AG10803 (cell line): ENCODE results near the gene PIK3CD.

Experiments used
- DNase-seq: peaks from one replicate; pipeline ENCODE4 v3.0.0; 2010; ENCODE audit warnings: low read depth
- H3K4me3 ChIP-seq: 2 replicates; pipeline ENCODE4 v1.5.1; 2011; ENCODE audit warnings: mild to moderate bottlenecking, low read length, control low read depth
- TF ChIP-seq, protein P1 (sequence below): conservative IDR thresholded peaks from 2 replicates; pipeline ENCODE4 v1.5.1; 2011; ENCODE audit warnings: mild to moderate bottlenecking, low read length, control low read depth, inconsistent platforms

The PIK3CD gene

DNA sequence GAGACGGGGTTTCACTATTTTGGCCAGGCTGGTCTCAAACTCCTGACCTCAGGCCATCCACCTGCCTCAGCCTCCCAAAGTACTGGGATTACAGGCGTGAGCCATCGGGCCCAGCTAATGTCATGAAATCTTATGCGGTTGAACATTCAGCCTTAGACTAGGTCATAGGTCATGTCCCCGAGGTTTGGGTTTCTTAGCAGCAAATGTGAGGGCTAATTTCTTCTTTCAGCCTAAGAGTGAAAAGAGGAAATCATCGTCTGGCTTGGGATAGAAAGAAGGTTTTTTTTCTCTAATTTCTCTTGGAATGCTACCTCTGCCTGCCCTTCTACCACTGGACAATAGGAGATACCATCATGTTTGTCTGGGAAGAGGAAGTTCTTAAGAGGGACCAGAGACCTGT lies 18.0 kb upstream of the PIK3CD start:
- DNase-seq = no peak
- no peak overlapping the region for H3K4me3 ChIP-seq
- TF ChIP-seq, protein P1, sequence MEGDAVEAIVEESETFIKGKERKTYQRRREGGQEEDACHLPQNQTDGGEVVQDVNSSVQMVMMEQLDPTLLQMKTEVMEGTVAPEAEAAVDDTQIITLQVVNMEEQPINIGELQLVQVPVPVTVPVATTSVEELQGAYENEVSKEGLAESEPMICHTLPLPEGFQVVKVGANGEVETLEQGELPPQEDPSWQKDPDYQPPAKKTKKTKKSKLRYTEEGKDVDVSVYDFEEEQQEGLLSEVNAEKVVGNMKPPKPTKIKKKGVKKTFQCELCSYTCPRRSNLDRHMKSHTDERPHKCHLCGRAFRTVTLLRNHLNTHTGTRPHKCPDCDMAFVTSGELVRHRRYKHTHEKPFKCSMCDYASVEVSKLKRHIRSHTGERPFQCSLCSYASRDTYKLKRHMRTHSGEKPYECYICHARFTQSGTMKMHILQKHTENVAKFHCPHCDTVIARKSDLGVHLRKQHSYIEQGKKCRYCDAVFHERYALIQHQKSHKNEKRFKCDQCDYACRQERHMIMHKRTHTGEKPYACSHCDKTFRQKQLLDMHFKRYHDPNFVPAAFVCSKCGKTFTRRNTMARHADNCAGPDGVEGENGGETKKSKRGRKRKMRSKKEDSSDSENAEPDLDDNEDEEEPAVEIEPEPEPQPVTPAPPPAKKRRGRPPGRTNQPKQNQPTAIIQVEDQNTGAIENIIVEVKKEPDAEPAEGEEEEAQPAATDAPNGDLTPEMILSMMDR = no peak

- no peak overlapping the region for H3K4me3 ChIP-seq
- DNase-seq = no peak
- TF ChIP-seq, protein P1 = no peak
These were observed 16.9 kb upstream of the PIK3CD start for GRCh38 chr1:9634582-9634981.

DNA sequence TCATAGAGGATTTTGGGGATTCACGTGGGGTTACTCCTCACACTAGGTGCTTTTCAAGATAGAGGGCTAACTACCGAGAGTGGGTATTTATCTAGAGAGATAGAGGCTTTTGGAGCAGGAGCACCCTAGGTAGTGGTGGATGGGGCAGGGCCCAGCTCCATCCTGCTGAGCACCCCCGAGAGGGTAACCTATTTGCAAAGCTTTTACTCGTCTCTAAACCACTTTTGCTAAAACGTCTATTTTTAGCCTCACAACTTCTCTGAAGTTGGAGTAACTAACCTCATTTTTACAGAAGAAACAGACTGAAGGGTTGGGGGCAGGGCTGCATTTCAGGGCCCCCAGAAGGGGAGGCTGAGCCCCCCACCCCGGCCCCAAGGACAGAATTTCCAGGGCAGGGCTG lies 12.3 kb upstream of the PIK3CD start:
- TF ChIP-seq, protein P1 = no peak
- DNase-seq = no peak
- H3K4me3 ChIP-seq = no peak overlapping the region

DNA sequence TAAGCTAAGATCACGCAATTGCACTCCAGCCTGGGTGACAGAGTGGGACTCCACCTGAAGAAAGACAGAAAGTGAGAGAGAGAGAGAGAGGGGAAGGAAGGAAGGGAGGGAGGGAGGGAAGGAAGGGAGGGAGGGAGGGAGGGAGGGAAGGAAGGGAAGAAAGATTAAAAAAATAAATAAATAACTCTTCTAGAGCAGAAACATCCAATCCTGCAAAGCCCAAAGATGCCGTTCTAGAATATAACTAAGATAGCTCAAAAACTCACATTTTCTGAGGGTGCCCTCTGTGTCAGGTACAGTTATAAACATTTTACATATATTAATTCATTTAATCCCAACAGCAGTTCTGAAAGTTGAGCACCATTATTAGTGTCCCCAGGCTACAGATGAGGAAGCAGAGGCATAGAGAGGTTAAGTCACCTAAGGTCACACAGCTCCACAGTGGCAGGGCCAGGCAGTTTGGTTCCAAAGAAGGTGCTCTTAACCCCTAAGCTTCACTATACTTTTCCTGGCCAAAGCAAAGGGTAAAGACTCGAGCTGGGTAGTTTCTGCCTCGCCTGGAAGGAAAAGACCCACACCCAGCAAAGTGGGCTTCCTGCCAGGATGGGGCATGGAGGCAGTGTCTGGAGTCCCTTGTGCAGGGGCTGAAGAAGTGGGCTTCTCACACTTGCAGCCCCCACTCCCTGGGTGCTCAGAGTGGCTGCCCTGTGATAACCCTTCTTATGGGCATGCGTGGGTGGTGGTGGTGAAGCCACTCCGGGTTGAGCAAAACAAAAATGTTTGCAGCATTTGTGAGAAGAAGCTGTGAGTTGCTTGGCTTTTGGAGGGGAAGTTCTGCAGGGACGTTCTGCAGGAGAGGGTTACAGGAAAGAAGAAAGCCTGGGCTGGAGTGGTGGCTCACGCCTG lies 7.9 kb upstream of the PIK3CD start:
- no peak for DNase-seq
- TF ChIP-seq, protein P1 = no peak

DNA sequence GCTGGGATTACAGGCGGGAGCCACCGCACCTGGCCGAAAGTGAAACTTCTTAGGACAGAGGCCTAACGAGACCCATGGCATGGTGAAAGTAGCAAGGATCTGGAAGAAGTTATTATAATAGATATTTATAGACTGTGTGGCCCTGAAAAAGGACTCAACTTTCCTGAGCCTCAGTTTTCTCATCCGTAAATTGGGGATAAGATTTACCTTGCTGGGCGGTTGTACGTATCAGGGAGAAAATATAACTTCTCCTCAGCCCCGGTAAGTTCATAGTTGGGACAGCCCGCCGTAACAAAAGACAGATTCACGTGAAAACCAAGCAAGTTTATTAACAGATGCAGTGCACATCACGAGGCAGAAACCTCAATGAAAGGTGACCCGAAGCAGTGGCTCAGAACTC lies 5.5 kb upstream of the PIK3CD start:
- TF ChIP-seq, protein P1 = no peak
- no peak overlapping the region for H3K4me3 ChIP-seq
- no peak for DNase-seq

More for the DNA sequence above, 7.9 kb upstream of the PIK3CD start:
- no peak overlapping the region for H3K4me3 ChIP-seq

DNA sequence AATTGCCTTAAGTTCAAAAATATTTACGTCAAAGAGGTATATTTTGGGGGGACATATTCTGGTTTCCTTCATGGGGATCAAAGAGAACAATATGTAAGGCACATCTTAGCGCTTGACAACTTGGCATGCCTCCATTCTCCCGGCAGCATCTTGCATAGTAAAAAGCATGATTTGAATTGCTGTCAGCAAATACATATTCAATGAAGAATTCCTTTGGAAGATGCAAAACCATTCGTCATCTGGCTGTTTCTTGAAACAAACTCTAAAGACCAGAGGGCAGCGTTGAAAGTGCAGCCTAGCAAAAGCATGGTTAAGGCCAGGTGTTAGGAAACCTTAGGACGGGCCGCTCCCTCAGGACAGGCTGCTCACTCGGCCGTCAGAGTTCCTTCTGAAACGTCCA lies 3.4 kb upstream of the PIK3CD start:
- no peak for DNase-seq
- TF ChIP-seq, protein P1 = no peak
- H3K4me3 ChIP-seq = no peak overlapping the region

DNA sequence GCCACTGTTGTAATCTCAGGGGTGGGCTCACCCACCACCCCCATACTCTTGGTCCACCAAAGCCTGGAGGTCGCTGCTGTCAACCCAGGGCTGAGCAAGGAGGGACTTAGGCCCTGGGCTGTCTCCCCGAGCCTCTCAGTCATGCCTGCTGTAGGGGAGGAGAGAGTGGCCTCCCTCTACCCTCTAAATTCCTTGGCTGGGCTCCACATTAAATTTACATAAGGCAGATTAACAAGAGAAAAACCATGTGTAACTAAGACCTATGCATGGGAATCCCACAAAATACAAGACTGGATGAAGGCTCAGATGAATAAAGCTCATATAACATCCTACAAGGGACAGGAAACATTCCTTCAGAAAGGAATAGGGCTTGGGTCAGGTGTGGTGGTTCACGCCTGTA lies 1.8 kb upstream of the PIK3CD start:
- TF ChIP-seq, protein P1 = no peak
- no peak overlapping the region for H3K4me3 ChIP-seq
- DNase-seq = no peak
